DMS79 (cell line): Measurements from ENCODE around the gene FAM110A.
"Not testable (repeated sequence)": the region's sequence is repeated elsewhere in the genome, so short reads cannot be mapped to it uniquely, and the experiment has no call there.

ENCODE experiments used
- DNase-seq: peaks from one replicate; lab custom pipeline; 2025; lab: John Stamatoyannopoulos, UW

Gene FAM110A

GRCh38 chr20:823574-823902 is 10.0 kb upstream of the FAM110A start:
- DNase-seq, result no peak

- no peak for DNase-seq
These were observed 9.0 kb upstream of the FAM110A start for GRCh38 chr20:824490-824889.

GRCh38 chr20:824916-825315 is 8.6 kb upstream of the FAM110A start:
- no peak for DNase-seq

- no peak for DNase-seq
These were observed 7.6 kb upstream of the FAM110A start for GRCh38 chr20:825710-826421.

GRCh38 chr20:826695-827323 is 6.7 kb upstream of the FAM110A start:
- DNase-seq, result no peak

- DNase-seq, result not testable (repeated sequence)
These were observed 5.5 kb upstream of the FAM110A start for GRCh38 chr20:827981-828380.

DNA sequence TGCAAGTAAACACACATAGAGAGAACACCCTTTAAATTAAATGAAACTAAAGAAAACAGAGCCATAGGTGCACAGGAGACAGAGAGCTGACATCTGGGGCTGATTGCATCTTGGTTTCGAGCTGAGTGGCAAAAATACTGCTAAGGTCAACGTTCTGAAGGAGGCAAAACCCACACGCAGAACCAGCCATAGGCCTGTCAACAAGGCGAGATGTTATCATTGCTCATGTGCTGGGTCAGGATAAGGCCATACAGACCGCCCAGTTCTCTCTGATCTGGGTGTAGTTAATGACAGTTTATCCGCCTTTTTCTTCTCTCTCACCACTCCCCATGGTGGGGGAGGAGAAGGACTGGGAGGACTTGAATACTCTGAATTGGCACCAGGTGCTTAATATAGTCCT is 4.5 kb upstream of the FAM110A start:
- no peak for DNase-seq

GRCh38 chr20:829551-829950 is 4.0 kb upstream of the FAM110A start:
- no peak for DNase-seq

DNA sequence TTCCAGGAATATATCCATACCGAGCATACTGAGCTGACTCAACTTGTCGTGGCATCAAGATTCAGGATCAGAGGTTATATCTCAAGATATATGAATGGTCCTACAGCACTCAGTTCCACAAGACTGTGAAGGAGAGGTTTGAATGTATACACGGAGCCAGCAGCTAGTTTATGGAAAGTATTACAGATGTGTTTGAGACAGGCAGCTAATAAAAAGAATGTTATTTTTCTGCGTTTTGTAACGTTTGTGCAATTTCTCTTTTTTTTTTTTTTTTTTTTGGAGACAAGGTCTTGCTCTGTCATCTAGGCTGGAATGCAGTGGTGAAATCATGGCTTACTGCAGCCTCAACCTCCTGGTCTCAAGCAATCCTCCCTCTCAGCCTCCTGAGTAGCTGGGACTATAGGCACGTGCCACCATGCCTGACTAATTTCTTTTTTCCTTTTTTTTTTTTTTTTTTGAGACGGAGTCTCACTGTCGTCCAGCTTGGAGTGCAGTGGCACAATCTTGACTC is 3.4 kb upstream of the FAM110A start:
- DNase-seq, result no peak

- DNase-seq, result no peak
These were observed 2.3 kb upstream of the FAM110A start for GRCh38 chr20:831251-831650.

DNA sequence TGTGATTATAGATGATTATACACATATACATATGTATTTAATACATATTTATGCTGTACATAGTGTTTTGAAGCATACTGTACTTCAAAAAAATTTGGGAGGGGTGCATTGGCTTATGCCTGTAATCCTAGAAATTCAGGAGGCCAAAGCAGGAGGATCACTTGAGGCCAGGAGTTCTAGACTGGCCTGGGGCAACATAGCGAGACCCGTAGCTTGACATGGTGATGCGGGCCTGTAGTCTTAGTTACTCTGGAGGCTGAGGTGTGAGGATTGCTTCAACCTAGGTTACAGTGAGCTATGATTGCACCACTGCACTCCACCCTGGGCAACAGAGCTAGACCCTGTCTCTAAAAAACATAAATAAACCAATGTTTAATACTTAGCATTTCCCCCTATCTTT is 1.6 kb upstream of the FAM110A start:
- DNase-seq, result no peak

GRCh38 chr20:833121-833449 is 430 bp upstream of the FAM110A start:
- DNase-seq, result no peak

GRCh38 chr20:834151-834746 is 734 bp downstream of the FAM110A start:
- DNase-seq, result no peak

- no peak for DNase-seq
These were observed 2.1 kb downstream of the FAM110A start for GRCh38 chr20:835608-836045.

DNA sequence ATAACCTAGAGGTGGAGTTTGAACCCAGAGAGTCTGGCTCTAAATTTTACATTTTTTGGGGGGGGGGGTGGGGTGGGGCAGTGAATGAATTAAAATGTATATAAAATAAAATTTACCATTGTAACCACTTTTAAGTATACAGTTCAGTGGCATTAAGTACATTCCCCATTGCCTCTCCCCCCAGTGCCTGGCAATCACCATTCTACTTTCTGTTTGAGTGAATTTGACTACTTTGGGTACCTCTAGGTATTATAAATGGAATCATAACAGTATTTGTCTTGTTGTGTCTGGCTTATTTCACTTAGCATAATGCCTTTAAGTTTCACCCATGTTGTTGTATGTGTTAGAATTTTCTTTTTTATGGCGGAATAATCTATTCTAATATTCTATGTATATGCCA is 2.7 kb downstream of the FAM110A start:
- no peak for DNase-seq

- no peak for DNase-seq
These were observed 5.5 kb downstream of the FAM110A start for GRCh38 chr20:839015-839414.

GRCh38 chr20:839626-840025 is 6.1 kb downstream of the FAM110A start:
- DNase-seq, result no peak

- no peak for DNase-seq
These were observed 7.0 kb downstream of the FAM110A start for GRCh38 chr20:840503-840857.

GRCh38 chr20:840858-841567 is 7.5 kb downstream of the FAM110A start:
- DNase-seq, result no peak

DNA sequence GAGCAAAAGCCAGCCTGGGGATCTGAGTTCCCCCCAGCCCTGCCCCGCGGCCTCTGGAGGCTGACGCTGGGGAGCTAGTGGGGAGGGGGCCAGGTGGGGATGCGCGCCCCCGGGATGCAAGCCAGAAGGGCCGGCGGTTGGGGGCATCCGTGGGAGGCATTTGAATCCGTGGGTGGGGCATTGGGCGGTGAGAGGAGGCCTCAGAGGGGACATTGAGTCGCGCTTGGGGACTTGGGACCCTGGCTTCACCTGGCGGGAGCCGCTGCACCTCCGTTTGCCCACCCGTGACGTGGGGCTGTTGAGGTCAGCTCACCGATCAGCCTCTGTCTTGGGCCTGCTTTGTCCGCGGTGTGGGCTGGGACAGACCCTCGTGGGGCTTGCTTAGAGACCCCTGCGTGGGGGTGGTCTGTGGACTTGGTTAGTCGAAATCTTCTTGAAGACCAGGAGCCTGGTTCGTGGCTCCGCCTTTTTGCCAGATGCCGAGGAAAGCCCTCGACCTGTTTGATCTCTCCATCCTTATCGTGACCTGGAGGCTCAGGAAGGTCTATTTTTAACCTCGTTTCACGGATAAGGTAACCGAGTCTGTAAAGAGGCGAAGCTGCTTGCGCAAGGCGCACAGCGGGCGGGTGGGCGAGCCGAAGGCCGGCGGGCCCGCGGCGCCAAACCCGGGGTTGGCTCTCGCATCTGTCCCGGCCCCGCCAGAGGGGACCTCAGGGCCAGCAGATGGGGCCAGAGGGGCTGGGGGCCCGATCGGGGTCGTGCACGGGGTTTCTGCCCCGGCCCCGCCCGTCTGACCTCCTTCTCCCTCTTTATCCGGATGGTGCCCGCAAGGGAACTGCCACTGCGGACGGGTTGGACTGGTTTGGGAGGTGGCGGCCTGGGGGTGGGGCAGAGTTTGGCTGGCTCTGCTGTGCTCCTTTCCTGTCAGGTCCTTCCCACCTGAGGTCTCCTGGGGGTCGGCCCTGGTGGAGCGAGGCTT is 8.3 kb downstream of the FAM110A start:
- DNase-seq, result no peak

DNA sequence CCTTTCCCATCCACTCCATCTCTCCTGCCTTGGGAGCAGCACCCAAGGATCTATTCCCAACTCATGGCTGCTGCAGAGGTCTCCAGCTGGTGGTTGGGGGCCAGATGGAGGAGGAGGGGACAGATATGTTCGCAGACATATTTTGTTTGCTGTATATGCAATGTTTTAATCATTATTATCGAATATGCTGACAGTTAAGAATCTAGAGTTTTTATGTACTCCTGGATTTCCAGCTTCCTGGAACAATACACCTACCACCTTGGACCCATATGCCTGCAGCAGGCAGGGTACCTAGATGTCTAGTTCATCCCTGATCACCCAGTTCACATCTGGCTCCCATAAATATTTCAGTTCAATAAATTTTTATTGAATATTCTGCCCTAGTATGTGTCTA is 9.0 kb downstream of the FAM110A start:
- DNase-seq, result no peak

DNA sequence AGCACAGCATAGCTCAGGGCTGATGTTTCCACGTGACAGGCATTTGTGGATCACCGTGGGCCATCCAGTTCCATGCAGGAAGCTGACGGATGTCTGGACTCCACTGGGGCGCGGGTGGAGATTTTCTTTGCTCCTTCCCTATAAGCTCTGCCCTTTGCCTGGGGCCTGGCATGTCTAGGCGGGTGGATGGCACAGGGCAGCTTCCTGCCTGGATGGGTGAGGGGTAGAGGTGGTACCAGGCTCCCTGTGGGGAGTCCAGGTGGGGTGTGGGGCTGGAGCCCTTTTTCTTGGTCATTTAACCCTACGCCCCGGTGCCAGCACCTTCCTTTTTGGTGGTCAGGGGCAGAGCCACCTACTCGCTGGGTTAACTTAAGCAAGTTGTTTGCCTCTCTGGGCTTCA is 10.4 kb downstream of the FAM110A start:
- no peak for DNase-seq
